ENCODE data around the gene CADM2. TPM values are rescaled to one million over a fixed set of nuclear protein-coding genes. Genes with fewer than 3 reads are reported as not detected.

The CADM2 gene
- total RNA-seq, 2 donors from 2014 or later, result 0.27 to 11.7 TPM

GRCh38 chr3:85337895-85338294 lies 379.1 kb downstream of the CADM2 start:
- Histone ChIP-seq H3K36me3 (no peaks in the 10 kb centered on the region), H3K9me3 (no peaks in the 10 kb centered on the region), H3K4me3 (no peak overlapping the region), H3K4me1 (replicated peaks) (no peaks in the 10 kb centered on the region), H3K27me3 (replicated peaks; ENCODE audit: insufficient read depth) (no peaks in the 10 kb centered on the region), H3K27ac (no peak overlapping the region)
- no peak for TF ChIP-seq POLR2A (IDR thresholded peaks at IDR 0.05)
- DNase-seq (ENCODE audit: low spot score), result no peak
- intact Hi-C loops (cut with DNase I), result no loop called here
- 97% methylated on average over 2 of the region's 2 CpGs for WGBS

GRCh38 chr3:85342915-85343314 lies 384.1 kb downstream of the CADM2 start:
- H3K4me3 ChIP-seq, result no peak overlapping the region
- no peak for TF ChIP-seq POLR2AphosphoS5 (IDR thresholded peaks at IDR 0.05)
- no peak for TF ChIP-seq CTCF (IDR thresholded peaks at IDR 0.05)
- TF ChIP-seq POLR2A (IDR thresholded peaks at IDR 0.05), result no peak
- H3K36me3 ChIP-seq, result no peaks in the 10 kb centered on the region
- 52% methylated on average over 3 of the region's 3 CpGs for WGBS
- no peaks in the 10 kb centered on the region for H3K9me3 ChIP-seq
- H3K27me3 ChIP-seq (replicated peaks; ENCODE audit: insufficient read depth), result no peaks in the 10 kb centered on the region
- H3K4me1 ChIP-seq (replicated peaks), result no peaks in the 10 kb centered on the region
- intact Hi-C loops (cut with DNase I), result no loop called here
- no peak for DNase-seq (ENCODE audit: low spot score)
- no peak overlapping the region for H3K27ac ChIP-seq

- Histone ChIP-seq H3K9me3 (no peaks in the 10 kb centered on the region), H3K36me3 (no peaks in the 10 kb centered on the region), H3K27me3 (replicated peaks; ENCODE audit: insufficient read depth) (no peaks in the 10 kb centered on the region), H3K4me3 (no peak overlapping the region), H3K4me1 (replicated peaks) (no peaks in the 10 kb centered on the region), H3K27ac (no peak overlapping the region)
- TF ChIP-seq POLR2AphosphoS5 (IDR thresholded peaks at IDR 0.05) (no peak), CTCF (IDR thresholded peaks at IDR 0.05) (no peak), POLR2A (IDR thresholded peaks at IDR 0.05) (no peak)
- intact Hi-C loops (cut with DNase I), result no loop called here
- WGBS, result 76% methylated on average over 4 of the region's 4 CpGs
- DNase-seq (ENCODE audit: low spot score), result no peak
Measured at GRCh38 chr3:85355572-85355971, 396.8 kb downstream of the CADM2 start.

GRCh38 chr3:85360742-85361387 lies 402.1 kb downstream of the CADM2 start:
- no peaks in the 10 kb centered on the region for H3K27me3 ChIP-seq (replicated peaks; ENCODE audit: insufficient read depth)
- H3K9me3 ChIP-seq, result no peaks in the 10 kb centered on the region
- H3K27ac ChIP-seq, result no peak overlapping the region
- no peaks in the 10 kb centered on the region for H3K36me3 ChIP-seq
- no peaks in the 10 kb centered on the region for H3K4me1 ChIP-seq (replicated peaks)
- no peak for DNase-seq (ENCODE audit: low spot score)
- 34% methylated on average over 6 of the region's 6 CpGs for whole genome bisulfite sequencing
- TF ChIP-seq POLR2A (IDR thresholded peaks at IDR 0.05) (no peak), CTCF (IDR thresholded peaks at IDR 0.05) (peak in 2 of 4 experiments; percentile 20 to 22)
- no peak overlapping the region for H3K4me3 ChIP-seq
- intact Hi-C loops (cut with DNase I), result no loop called here

GRCh38 chr3:85364296-85364909 lies 405.6 kb downstream of the CADM2 start:
- no peak overlapping the region for H3K27ac ChIP-seq
- H3K9me3 ChIP-seq, result no peaks in the 10 kb centered on the region
- intact Hi-C loops (cut with DNase I), result no loop called here
- 77% methylated on average over 5 of the region's 5 CpGs for WGBS
- no peaks in the 10 kb centered on the region for H3K36me3 ChIP-seq
- DNase-seq (ENCODE audit: low spot score), result no peak
- H3K27me3 ChIP-seq (replicated peaks; ENCODE audit: insufficient read depth), result no peaks in the 10 kb centered on the region
- TF ChIP-seq CTCF (IDR thresholded peaks at IDR 0.05), result no peak
- no peak overlapping the region for H3K4me3 ChIP-seq
- H3K4me1 ChIP-seq (replicated peaks), result no peaks in the 10 kb centered on the region

All from prostate gland (tissue), 2 donors.